GM12872 (cell line): Measurements from ENCODE around the gene SCAPER.

ENCODE experiments used
- CTCF ChIP-seq: IDR thresholded peaks from 3 replicates; pipeline ENCODE4 v1.5.1; 2011; ENCODE audit warnings: low read depth, mild to moderate bottlenecking, low read length, moderate library complexity; ENCODE audit not compliant: insufficient read depth

SCAPER gene

DNA sequence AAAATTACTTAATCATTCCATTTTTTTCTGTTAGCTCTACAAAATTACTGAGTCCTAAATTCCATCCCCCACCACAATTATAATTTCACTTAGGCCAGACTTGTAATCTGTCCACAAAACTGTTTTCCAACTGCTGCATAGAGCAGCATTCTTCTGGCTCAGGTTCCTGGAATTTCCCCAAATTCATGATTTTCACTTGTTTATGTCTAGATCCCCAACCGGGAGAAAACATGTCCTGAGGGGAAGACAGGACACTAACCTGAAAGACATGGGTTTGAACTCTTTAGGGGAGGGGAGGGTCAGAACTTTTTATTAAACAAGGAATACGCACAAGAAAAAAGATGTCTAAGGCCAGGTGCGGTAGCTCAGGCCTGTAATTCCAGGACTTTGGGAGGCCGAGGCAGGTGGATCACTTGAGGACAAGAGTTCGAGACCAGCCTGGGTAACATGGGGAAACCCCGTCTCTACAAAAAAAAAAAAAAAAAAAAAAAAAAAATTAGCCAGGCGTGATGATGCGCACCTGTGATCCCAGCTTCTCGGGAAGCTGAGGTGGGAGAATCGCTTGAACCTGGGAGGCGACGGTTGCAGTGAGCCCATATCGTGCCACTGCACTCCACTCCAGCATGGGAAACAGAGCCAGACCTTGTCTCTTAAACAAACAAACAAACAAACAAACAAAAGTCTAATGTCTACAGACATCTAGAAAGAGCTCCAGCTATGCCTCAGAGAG lies 595.4 kb downstream of the SCAPER start:
- no peak for TF ChIP-seq CTCF

GRCh38 chr15:76303909-76304308 lies 601.2 kb downstream of the SCAPER start:
- TF ChIP-seq CTCF, result no peak

DNA sequence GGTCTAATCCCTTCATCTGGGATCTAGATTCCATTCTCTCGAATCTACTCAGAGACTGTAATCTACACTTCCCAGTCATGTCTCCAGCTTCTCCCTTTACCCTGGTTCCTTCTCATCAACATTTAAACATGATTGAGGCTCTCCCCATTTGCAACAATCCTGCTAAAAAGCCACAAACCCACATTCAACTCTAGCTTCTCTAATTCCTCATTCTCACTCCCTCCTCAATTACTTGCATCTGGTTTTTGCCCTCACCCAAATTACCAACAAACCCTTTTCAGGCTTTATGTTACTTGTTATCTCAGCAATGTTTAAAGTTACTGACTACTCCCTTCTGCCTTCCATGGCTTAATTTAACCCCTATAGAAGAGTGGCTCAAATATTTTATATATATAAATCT lies 605.4 kb downstream of the SCAPER start:
- TF ChIP-seq CTCF, result no peak

- no peak for TF ChIP-seq CTCF
Observed at GRCh38 chr15:76298986-76299385, 606.2 kb downstream of the SCAPER start.
